Measurements from ENCODE around the gene DNAAF5. TPM values are rescaled to one million over a fixed set of nuclear protein-coding genes. Genes with fewer than 3 reads are reported as not detected.
A peak's percentile ranks its signal among the peaks of the same experiment; 100 is the strongest.

DNAAF5 gene
- total RNA-seq, 6 experiments from 2014 or later = 9.5 to 22.8 (median 10.5) TPM

GRCh38 chr7:767941-768731 is 41.6 kb downstream of the DNAAF5 start:
- WGBS (ENCODE audit: insufficient coverage, low coverage, low lambda C conversion rate, missing lambda C conversion rate) = 94% methylated on average over 56 of the region's 65 CpGs
- ATAC-seq (no peak), DNase-seq (no peak)
- Histone ChIP-seq H3K4me3 (no peak overlapping the region), H3K36me3 (peaks cover 0 to 22% (median 7%) of the 10 kb centered on the region in 4 donors), H3K9me3 (no peaks in the 10 kb centered on the region), H3K4me1 (no peaks in the 10 kb centered on the region), H3K27ac (no peak overlapping the region), H3K27me3 (no peaks in the 10 kb centered on the region)
- intact Hi-C loops (cut with DNase I) = loop anchor here in 1 of 2 donors (5.0 kb wide), 1 partner anchor 446 kb away; no protein-coding TSS in a partner anchor
- TF ChIP-seq, protein P1, sequence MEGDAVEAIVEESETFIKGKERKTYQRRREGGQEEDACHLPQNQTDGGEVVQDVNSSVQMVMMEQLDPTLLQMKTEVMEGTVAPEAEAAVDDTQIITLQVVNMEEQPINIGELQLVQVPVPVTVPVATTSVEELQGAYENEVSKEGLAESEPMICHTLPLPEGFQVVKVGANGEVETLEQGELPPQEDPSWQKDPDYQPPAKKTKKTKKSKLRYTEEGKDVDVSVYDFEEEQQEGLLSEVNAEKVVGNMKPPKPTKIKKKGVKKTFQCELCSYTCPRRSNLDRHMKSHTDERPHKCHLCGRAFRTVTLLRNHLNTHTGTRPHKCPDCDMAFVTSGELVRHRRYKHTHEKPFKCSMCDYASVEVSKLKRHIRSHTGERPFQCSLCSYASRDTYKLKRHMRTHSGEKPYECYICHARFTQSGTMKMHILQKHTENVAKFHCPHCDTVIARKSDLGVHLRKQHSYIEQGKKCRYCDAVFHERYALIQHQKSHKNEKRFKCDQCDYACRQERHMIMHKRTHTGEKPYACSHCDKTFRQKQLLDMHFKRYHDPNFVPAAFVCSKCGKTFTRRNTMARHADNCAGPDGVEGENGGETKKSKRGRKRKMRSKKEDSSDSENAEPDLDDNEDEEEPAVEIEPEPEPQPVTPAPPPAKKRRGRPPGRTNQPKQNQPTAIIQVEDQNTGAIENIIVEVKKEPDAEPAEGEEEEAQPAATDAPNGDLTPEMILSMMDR (IDR thresholded peaks at IDR 0.05) = no peak
- no peak for TF ChIP-seq POLR2A (IDR thresholded peaks at IDR 0.05)

DNA sequence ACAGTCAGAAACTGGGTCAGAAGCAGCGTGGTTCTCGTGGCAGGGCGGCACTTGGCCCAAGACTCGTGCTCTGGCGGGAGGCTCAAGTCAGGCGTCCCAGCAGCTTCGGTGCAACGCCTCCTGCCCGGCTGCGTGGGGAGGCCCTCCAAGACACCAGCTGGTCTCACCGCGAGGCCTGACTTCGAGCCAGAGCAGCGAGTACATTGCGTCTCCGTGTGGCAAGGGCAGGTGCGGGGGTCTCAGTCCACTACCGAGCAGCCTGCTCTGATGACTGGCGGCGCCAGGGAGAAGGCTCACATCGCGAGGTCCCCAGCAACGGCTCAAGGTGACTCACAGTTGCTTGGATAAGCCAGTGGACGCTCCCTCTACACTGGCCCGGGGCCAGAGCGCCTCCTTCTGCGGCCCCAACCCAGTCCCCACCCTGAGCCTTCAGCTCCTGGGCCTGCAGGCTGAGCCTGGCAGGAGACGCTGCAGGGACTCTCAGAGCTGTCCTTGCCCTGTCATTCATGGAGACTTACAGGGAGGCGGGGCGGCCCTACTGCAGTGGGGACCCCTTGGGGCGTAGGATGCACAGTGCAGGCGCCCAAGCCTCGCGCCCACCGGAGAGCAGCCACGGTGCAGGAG is 42.5 kb downstream of the DNAAF5 start:
- Histone ChIP-seq H3K27me3 (no peaks in the 10 kb centered on the region), H3K9me3 (no peaks in the 10 kb centered on the region), H3K36me3 (peaks cover 0 to 18% (median 4%) of the 10 kb centered on the region in 4 donors), H3K4me3 (no peak overlapping the region), H3K4me1 (no peaks in the 10 kb centered on the region), H3K27ac (no peak overlapping the region)
- WGBS (ENCODE audit: insufficient coverage, low coverage, low lambda C conversion rate, missing lambda C conversion rate) = 91% methylated on average over 4 of the region's 36 CpGs
- intact Hi-C loops (cut with DNase I) = loop anchor here in 1 of 2 donors (5.0 kb wide), 1 partner anchor 447 kb away; no protein-coding TSS in a partner anchor
- no peak for ATAC-seq
- TF ChIP-seq POLR2A (IDR thresholded peaks at IDR 0.05) = no peak
- TF ChIP-seq, protein P1 (IDR thresholded peaks at IDR 0.05) = no peak
- no peak for DNase-seq

DNA sequence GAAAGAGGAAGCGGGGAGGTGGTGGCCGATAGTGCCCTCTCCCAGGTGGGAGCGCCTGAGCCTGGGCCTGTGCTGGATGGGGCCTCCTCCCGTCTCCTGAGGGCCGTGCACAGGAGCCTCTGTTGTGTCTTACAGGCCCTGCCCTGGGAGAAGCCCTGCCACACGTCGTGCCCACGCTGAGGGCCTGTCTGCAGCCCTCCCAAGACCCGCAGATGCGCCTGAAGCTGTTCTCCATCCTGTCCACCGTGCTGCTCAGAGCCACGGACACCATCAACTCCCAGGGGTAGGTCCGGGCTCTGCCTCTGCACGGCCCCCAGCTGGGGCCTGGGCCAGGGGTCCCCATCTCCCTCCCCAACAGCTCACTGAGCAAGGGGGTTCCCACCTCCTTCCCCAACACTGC is 43.8 kb downstream of the DNAAF5 start:
- H3K4me1 ChIP-seq = no peaks in the 10 kb centered on the region
- no peak overlapping the region for H3K4me3 ChIP-seq
- intact Hi-C loops (cut with DNase I) = loop anchor here in 1 of 2 donors (5.0 kb wide), 1 partner anchor 448 kb away; no protein-coding TSS in a partner anchor
- ATAC-seq = no peak
- no peaks in the 10 kb centered on the region for H3K9me3 ChIP-seq
- DNase-seq = no peak
- H3K27ac ChIP-seq = no peak overlapping the region
- TF ChIP-seq, protein P1 (IDR thresholded peaks at IDR 0.05) = no peak
- no peak for TF ChIP-seq POLR2A (IDR thresholded peaks at IDR 0.05)
- 100% methylated on average over 3 of the region's 14 CpGs for WGBS (ENCODE audit: insufficient coverage, low coverage, low lambda C conversion rate, missing lambda C conversion rate)
- H3K36me3 ChIP-seq = peaks cover 0 to 6% (median under 1%) of the 10 kb centered on the region in 4 donors
- H3K27me3 ChIP-seq = no peaks in the 10 kb centered on the region

- H3K27me3 ChIP-seq = no peaks in the 10 kb centered on the region
- DNase-seq (no peak), ATAC-seq (no peak)
- WGBS (ENCODE audit: insufficient coverage, low coverage, low lambda C conversion rate, missing lambda C conversion rate) = 20% methylated on average over 3 of the region's 7 CpGs
- H3K9me3 ChIP-seq = no peaks in the 10 kb centered on the region
- intact Hi-C loops (cut with DNase I) = loop anchor here in 1 of 2 donors (5.0 kb wide), 1 partner anchor 448 kb away; no protein-coding TSS in a partner anchor
- no peaks in the 10 kb centered on the region for H3K4me1 ChIP-seq
- peak overlapping the region in 2 of 3 donors; percentile 5 to 24 for H3K27ac ChIP-seq
- peaks cover 0 to 2% (median under 1%) of the 10 kb centered on the region in 4 donors for H3K36me3 ChIP-seq
- TF ChIP-seq, protein P1 (IDR thresholded peaks at IDR 0.05) = no peak
- TF ChIP-seq POLR2A (IDR thresholded peaks at IDR 0.05) = no peak
- no peak overlapping the region for H3K4me3 ChIP-seq
Observed at GRCh38 chr7:770741-771166, 44.3 kb downstream of the DNAAF5 start.
